Activated CD4-positive, alpha-beta T cell treated with anti-CD3 and anti-CD28 coated beads for 4 hours (primary cell): Measurements from ENCODE around the gene SGIP1.
"Not testable (repeated sequence)": the region's sequence is repeated elsewhere in the genome, so short reads cannot be mapped to it uniquely, and the experiment has no call there.

ENCODE experiments used
- DNase-seq, 2 donors: peaks; one replicate each; pipeline ENCODE4 v3.0.0-alpha.2; 2020

The SGIP1 gene

DNA sequence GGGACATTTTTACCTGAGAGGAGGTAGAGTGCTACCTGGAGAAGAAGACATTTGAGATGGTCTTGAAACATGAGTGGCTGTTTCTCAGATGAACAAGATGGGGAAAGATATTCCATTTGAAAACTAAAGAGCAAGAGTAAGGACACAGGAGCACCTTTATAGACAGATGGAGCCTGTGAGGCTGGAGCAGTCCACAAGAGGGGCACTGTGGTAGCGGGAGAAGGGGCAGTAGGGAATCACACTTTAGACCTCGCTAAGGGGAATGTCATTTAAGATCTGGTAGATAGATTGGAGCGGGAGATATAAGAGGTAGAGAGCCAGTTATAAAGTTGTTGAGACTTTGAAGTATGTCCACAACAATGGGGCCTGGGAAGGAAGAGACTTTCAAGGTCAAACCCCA, 241.7 kb downstream of the SGIP1 start:
- no peak for DNase-seq

DNA sequence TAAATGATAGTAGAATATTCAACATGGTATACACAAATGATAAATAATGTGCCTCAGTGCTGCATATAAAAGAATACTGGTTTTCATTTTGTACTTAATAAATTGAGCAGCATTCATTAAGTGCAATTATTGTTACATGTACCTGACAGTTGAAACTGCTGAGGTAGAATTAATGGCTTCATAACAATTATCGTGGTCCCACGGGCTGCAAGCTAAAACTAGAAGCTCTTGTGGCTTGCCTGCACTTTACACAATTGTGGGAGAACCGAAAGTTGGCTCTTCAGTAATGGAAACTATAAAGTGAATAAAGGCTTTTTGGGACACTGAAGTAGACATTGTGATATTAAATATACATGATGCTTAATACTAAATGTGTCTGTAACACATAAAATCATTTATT, 243.9 kb downstream of the SGIP1 start:
- DNase-seq, result no peak

DNA sequence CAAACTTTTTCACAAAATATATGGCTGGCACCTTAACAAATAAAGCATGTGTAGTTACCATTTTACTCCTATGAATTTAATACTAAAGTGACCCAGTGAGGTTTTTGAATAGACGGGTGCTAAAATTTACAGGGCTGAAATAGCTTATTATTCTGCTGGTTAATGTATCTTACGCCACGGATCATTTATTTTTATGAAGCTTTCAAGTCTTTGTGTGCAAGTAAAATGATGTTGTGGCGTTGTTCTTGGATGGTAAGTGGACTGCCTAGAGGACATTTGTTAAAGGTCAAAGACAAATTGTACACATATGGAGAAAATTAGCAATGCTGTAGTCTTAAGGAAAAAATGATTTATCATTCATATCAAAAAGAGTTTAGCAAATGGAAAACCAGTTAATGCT, 244.3 kb downstream of the SGIP1 start:
- no peak for DNase-seq

DNA sequence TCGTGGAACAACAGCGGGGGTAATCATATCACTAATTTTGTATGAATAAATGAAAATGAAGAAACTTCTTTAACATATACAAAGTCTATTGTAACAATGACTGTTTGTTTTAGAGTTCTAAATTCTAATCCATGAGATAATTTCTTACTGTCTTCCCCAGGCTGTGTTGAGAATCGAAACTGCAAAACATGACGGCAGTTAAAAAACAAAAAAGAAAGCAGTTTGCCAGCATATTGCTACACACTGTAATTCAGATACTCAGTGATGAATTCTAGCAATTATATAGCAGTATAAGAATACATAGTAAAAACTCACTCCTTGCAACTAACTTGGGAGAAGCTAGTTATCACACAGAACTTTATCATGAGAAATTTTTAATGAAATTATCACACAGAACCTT, 245.0 kb downstream of the SGIP1 start:
- DNase-seq, result no peak

DNA sequence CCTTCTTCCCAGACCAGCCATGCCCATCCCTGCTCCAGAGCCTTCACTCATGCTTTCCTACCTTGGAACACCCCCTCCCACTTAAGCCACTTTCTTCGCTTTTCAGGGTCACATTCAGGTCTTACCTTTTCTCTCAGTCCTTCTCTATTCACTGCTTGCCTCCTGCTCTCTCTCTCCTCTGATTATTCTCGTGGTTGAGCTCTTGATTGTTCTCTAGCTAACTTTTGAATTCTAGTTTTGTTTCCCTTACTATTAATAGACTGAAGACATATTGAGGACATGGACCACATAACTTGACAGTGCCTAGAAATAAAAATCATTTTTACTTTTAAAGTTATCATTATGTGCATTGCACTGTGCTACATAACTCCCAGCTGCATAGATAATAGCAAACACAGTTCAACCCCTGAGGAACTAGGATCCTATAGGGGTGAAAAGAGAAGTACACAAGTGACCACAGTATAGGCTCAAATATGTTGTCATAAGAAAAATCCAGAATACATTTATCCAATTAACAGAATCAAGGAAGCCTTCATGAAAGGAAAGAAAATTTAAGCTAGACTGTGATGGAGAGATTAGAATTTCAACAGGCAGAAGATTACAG, 245.6 kb downstream of the SGIP1 start:
- no peak for DNase-seq

DNA sequence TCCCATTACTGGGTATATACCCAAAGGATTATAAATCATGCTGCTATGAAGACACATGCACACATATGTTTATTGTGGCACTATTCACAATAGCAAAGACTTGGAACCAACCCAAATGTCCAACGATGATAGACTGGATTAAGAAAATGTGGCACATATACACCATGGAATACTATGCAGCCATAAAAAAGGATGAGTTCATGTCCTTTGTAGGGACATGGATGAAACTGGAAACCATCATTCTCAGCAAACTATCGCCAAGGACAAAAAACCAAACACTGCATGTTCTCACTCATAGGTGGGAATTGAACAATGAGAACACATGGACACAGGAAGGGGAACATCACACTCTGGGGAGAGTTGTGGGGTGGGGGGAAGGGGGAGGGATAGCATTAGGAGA, 251.8 kb downstream of the SGIP1 start:
- DNase-seq, result not testable (repeated sequence)

DNA sequence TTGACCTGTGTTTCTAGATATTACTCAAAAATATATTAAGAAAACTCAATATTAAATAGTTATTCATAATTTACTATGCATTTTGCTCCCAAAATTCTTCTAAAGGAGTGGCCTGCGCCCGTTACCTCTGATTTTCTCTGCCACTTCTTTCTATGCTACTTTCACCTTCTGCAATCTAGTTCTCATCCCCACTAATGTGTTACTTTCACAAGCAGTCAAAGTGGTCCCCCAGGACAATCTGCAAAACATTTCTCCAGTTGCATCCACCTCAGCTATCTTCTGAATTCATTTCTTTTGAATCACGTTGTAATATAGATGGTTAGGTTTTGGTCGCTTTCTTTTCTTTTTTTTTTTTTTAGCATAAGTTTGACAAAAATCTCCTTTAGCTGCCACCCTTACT, 253.7 kb downstream of the SGIP1 start:
- DNase-seq, result no peak

DNA sequence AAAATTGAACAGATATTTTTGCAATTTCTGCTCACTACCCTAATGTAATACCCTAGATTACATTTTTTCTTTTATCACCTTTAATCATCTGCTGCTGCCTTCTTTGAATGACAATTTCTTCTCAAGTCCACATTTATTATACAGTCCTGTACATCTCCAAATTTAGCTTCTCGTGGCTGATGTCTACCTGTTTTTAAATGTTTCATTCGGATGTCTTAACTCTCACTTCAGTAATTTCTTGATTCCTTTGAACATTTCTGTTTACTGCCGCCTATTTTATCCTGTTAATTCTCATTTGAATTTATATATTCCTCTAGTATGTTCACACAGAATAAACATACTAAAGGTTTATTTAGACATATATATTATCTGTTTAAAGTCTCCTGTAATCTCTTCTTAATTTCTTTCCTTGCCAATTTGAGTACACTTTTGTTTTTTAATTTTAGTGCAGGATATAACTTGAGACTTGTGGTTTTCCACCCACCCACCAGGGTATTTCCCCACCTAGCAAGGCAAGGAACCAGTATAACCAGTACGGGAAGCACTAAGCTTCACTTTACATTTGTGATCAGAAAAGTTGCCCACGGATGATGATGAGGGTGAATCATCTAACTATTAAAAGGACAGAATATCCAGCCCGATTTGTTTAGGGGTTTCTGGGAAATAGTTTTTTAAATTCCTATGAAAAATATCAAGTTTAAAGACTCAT, 254.4 kb downstream of the SGIP1 start:
- DNase-seq, result peak; percentile 66 to 67

DNA sequence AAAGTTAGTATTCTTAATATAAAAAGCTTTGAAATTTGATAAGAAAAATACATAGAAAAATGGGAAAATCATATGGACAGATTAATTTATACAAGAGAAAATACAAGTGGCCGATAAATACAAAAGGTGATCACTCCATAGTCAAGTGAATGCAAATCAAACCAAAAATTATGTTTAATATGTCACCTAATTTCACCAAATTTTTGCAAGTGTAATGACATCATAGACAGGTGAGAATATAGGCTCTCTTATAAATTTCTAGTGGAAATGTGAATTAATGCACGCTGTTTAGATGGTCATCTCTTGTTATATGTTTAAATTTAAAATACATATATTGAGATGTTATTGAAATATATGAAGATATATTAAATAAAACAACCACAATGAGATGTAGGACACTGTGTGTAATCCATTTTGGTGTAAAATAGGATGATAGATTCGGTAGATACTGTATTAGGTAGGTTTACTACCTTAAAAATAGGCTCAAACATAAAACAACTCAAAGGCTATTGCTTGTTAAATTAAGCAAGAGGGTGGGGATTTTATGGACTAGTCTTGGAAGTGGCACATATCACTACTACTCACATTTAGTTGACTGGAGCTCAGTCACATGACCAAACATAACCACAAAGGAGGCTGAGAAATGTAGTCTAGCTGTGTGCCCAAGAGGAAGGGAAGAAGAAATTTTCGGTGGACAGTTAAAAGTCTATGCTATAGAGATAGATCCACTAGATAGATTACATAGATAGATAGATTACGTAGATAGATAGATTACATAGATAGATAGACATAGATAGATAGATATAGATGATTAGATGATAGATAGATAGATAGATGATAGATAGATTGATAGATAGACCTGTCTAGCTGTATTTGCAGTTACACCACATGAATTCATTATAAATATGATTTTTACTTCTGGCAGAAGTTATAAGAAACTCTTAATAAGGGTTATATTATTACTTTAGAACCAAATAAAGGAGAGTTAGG, 258.0 kb downstream of the SGIP1 start:
- no peak for DNase-seq

DNA sequence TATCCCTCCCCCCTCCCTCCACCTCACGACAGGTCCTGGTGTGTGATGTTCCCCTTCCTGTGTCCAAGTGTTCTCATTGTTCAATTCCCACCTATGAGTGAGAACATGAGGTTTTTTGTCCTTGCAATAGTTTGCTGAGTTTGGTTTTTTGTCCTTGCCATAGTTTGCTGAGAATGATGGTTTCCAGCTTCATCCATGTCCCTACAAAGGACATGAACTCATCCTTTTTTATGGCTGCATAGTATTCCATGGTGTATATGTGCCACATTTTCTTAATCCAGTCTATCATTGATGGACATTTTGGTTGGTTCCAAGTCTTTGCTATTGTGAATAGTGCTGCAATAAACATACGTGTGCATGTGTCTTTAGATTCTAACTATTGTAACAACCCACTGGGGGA, 261.9 kb downstream of the SGIP1 start:
- not testable (repeated sequence) for DNase-seq
